HUES48 (cell line): ENCODE data around the gene AHI1.
"Not testable (repeated sequence)": the region's sequence is repeated elsewhere in the genome, so short reads cannot be mapped to it uniquely, and the experiment has no call there.

ENCODE experiments used
- H3K27ac ChIP-seq: one replicate; pipeline ENCODE4 v1.7.0; 2013; ENCODE audit warnings: low read depth, low read length, inconsistent platforms
- H3K27me3 ChIP-seq: 2 replicates; pipeline ENCODE4 v1.6.1; 2013; ENCODE audit warnings: mild to moderate bottlenecking, low read length; ENCODE audit not compliant: control insufficient read depth, insufficient read depth
- H3K36me3 ChIP-seq: 2 replicates; pipeline ENCODE4 v1.6.1; 2013; ENCODE audit warnings: low read length; ENCODE audit not compliant: control insufficient read depth, insufficient read depth
- H3K4me1 ChIP-seq: 2 replicates; pipeline ENCODE4 v1.6.1; 2013; ENCODE audit warnings: mild to moderate bottlenecking, low read length; ENCODE audit not compliant: control insufficient read depth, insufficient read depth
- H3K4me3 ChIP-seq: 2 replicates; pipeline ENCODE4 v1.5.1; 2013; ENCODE audit warnings: mild to moderate bottlenecking, low read depth, low read length
- H3K9ac ChIP-seq: 2 replicates; pipeline ENCODE4 v1.6.1; 2013; ENCODE audit warnings: mild to moderate bottlenecking, low read depth, low read length, moderate library complexity
- H3K9me3 ChIP-seq: 2 replicates; pipeline ENCODE4 v1.6.1; 2013; ENCODE audit warnings: low read length; ENCODE audit not compliant: control insufficient read depth, insufficient read depth

The AHI1 gene

DNA sequence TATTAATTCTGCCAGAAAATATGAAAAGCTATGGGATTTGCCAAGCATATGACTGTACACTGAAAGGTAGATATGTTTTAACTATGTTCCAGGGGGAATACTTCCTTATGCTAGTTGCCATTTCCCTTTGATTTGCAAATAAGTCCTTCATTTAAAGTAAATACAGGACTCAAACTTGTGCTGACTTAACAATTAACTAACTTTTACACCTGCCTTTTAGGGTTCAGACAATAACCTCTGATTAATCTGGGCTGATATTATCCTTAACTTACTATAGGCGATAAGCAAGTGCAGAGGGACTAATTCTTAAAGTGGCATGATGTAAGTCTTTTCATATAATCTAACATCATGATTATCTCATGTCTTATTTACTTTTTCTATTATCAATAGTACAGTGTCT lies 143.1 kb downstream of the AHI1 start:
- Histone ChIP-seq H3K27ac (no peak overlapping the region), H3K27me3 (no peaks in the 10 kb centered on the region), H3K4me3 (no peak overlapping the region), H3K9me3 (no peaks in the 10 kb centered on the region), H3K36me3 (no peaks in the 10 kb centered on the region), H3K4me1 (no peaks in the 10 kb centered on the region), H3K9ac (no peak overlapping the region)

- Histone ChIP-seq H3K27me3 (no peaks in the 10 kb centered on the region), H3K9ac (no peak overlapping the region), H3K36me3 (no peaks in the 10 kb centered on the region), H3K27ac (no peak overlapping the region), H3K4me1 (no peaks in the 10 kb centered on the region), H3K9me3 (no peaks in the 10 kb centered on the region), H3K4me3 (no peak overlapping the region)
Observed at GRCh38 chr6:135353113-135353512, 144.4 kb downstream of the AHI1 start.

DNA sequence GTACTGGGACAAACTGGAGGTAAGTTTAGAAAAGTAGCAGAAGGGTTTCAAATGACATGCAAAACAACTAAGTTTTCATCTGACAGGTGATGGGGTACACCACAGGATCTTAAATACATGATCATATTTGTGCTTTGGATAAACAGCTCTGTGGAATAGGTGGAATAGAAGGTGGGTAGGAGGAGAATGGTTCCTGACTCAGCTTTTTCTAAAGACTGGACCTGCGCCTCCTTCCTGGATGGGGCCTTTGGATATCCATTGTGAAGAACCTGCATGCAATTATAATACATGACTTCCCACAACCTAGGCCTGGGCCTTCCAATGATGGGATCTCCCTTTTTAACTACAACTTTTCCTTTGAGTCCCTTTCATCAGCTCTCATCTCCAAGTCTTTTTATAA lies 145.9 kb downstream of the AHI1 start:
- no peaks in the 10 kb centered on the region for H3K36me3 ChIP-seq
- no peak overlapping the region for H3K27ac ChIP-seq
- H3K9me3 ChIP-seq, result no peaks in the 10 kb centered on the region
- H3K9ac ChIP-seq, result no peak overlapping the region
- H3K4me3 ChIP-seq, result no peak overlapping the region
- H3K27me3 ChIP-seq, result no peaks in the 10 kb centered on the region
- H3K4me1 ChIP-seq, result no peaks in the 10 kb centered on the region

- Histone ChIP-seq H3K9ac (no peak overlapping the region), H3K27ac (no peak overlapping the region), H3K4me3 (no peak overlapping the region)
Observed at GRCh38 chr6:135347887-135348286, 149.7 kb downstream of the AHI1 start.

GRCh38 chr6:135346747-135347146 lies 150.8 kb downstream of the AHI1 start:
- no peak overlapping the region for H3K27ac ChIP-seq
- H3K36me3 ChIP-seq, result no peaks in the 10 kb centered on the region
- no peaks in the 10 kb centered on the region for H3K9me3 ChIP-seq
- no peak overlapping the region for H3K9ac ChIP-seq
- no peaks in the 10 kb centered on the region for H3K4me1 ChIP-seq
- H3K27me3 ChIP-seq, result no peaks in the 10 kb centered on the region
- H3K4me3 ChIP-seq, result no peak overlapping the region

More at GRCh38 chr6:135347887-135348286, 149.7 kb downstream of the AHI1 start:
- Histone ChIP-seq H3K27me3 (no peaks in the 10 kb centered on the region), H3K4me1 (no peaks in the 10 kb centered on the region), H3K9me3 (no peaks in the 10 kb centered on the region), H3K36me3 (no peaks in the 10 kb centered on the region)

DNA sequence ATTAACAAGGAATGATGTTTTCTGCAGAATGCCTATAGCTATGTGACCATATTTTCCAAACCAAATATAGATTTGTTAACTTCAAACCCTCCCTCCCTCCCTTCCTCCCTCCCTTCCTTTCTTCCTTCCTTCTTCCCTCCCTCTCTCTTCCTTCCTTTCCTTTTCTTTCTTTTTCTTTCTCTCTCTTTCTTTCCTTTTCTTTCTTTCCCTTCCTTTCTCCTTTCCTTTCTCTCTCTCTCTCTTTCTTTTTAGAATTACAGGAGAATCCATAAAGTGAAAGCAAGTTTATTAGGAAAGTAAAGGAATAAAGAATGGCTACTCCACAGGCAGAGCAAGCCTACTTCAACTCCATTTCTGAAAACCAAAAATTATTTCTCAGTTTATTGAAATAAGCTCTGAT lies 153.0 kb downstream of the AHI1 start:
- Histone ChIP-seq H3K9ac (no peak overlapping the region), H3K4me1 (no peaks in the 10 kb centered on the region), H3K27ac (no peak overlapping the region)

DNA sequence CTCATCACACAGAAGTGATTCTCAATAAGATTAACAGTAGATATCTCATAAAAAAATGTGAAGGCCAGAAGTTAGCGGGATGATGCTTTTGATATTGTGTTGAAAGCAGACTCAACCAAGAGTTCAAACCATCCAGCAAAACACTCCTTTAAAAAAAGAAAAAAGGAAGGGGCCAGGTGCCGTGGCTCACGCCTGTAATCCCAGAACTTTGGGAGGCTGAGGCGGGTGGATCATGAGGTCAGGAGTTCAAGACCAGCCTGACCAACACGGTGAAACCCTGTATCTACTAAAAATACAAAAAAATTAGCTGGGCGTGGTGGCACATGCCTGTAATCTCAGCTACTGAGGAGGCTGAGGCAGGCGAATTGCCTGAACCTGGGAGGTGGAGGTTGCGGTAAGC lies 157.6 kb downstream of the AHI1 start:
- H3K4me1 ChIP-seq, H3K9ac ChIP-seq, H3K9me3 ChIP-seq, H3K36me3 ChIP-seq, H3K4me3 ChIP-seq, H3K27ac ChIP-seq, H3K27me3 ChIP-seq: not testable (repeated sequence)

More for the DNA sequence above, 153.0 kb downstream of the AHI1 start:
- H3K4me3 ChIP-seq, result no peak overlapping the region
- H3K9me3 ChIP-seq, result no peaks in the 10 kb centered on the region
- H3K36me3 ChIP-seq, result no peaks in the 10 kb centered on the region
- H3K27me3 ChIP-seq, result no peaks in the 10 kb centered on the region

- H3K36me3 ChIP-seq, result no peaks in the 10 kb centered on the region
Observed at GRCh38 chr6:135334169-135334568, 163.4 kb downstream of the AHI1 start.

DNA sequence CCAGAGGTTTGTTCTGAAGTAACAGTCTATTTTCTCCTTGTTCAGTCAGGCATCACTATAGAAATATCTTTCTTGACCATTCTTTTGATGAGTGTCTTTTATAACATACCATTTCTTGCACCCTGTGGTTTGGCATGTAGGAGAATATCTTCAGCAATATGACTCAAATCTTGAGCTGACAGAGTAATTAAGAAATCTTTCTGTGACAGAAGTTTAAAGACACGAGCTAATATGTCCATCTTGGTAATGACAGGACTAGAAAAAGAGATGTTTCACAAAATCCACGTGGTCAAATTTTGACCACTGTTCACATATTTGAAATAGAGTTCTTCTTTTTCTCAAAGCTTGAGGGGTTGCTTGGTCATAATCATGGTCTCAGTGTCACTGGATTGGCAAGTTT lies 166.5 kb downstream of the AHI1 start:
- no peak overlapping the region for H3K27ac ChIP-seq
- no peak overlapping the region for H3K4me3 ChIP-seq
- no peaks in the 10 kb centered on the region for H3K36me3 ChIP-seq
- no peaks in the 10 kb centered on the region for H3K9me3 ChIP-seq
- H3K9ac ChIP-seq, result no peak overlapping the region
- H3K27me3 ChIP-seq, result no peaks in the 10 kb centered on the region
- no peaks in the 10 kb centered on the region for H3K4me1 ChIP-seq

More at GRCh38 chr6:135334169-135334568, 163.4 kb downstream of the AHI1 start:
- Histone ChIP-seq H3K9me3 (no peaks in the 10 kb centered on the region), H3K4me3 (no peak overlapping the region), H3K9ac (no peak overlapping the region), H3K4me1 (no peaks in the 10 kb centered on the region), H3K27me3 (no peaks in the 10 kb centered on the region), H3K27ac (no peak overlapping the region)

- H3K36me3 ChIP-seq, result no peaks in the 10 kb centered on the region
- no peaks in the 10 kb centered on the region for H3K4me1 ChIP-seq
- H3K9ac ChIP-seq, result no peak overlapping the region
- no peak overlapping the region for H3K4me3 ChIP-seq
- H3K27me3 ChIP-seq, result no peaks in the 10 kb centered on the region
- no peaks in the 10 kb centered on the region for H3K9me3 ChIP-seq
- no peak overlapping the region for H3K27ac ChIP-seq
Observed at GRCh38 chr6:135329851-135330803, 167.4 kb downstream of the AHI1 start.

DNA sequence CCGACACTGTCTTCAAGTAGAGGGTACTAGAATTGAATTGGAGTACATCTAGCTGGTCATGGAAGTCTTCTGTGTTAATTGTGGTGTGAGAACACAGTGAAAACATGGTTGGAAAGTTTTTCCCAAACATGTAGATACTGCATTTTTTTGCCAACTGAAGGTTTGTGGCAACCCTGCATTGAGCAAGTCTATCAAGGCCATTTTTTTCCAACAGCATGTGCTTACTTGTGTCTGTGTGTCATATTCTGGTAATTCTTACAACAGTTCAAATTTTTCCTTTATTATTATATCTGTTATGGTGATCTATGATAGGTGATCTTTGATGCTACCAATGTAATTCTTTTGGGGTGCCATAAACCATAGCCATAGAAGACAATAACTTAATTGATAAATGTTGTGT lies 169.4 kb downstream of the AHI1 start:
- Histone ChIP-seq H3K4me1 (peaks cover 5% of the 10 kb centered on the region), H3K36me3 (no peaks in the 10 kb centered on the region), H3K9me3 (no peaks in the 10 kb centered on the region), H3K27me3 (no peaks in the 10 kb centered on the region), H3K4me3 (no peak overlapping the region), H3K9ac (no peak overlapping the region), H3K27ac (no peak overlapping the region)
